ENCODE results near the gene NUP214.
"Not testable (repeated sequence)": the region's sequence is repeated elsewhere in the genome, so short reads cannot be mapped to it uniquely, and the experiment has no call there.

Gene NUP214

GRCh38 chr9:131167936-131168335 lies 42.5 kb downstream of the NUP214 start:
- DNase-seq = no peak

GRCh38 chr9:131169563-131170240 lies 44.3 kb downstream of the NUP214 start:
- DNase-seq = no peak

GRCh38 chr9:131173995-131174394 lies 48.6 kb downstream of the NUP214 start:
- DNase-seq = no peak

- DNase-seq = no peak
Measured at GRCh38 chr9:131174681-131175239, 49.4 kb downstream of the NUP214 start.

GRCh38 chr9:131177898-131178297 lies 52.5 kb downstream of the NUP214 start:
- DNase-seq = no peak

- peak; percentile 80 for DNase-seq
Measured at GRCh38 chr9:131178382-131178781, 53.0 kb downstream of the NUP214 start.

GRCh38 chr9:131178926-131179325 lies 53.5 kb downstream of the NUP214 start:
- DNase-seq = no peak

GRCh38 chr9:131179561-131180219 lies 54.3 kb downstream of the NUP214 start:
- DNase-seq = no peak

GRCh38 chr9:131180454-131180853 lies 55.1 kb downstream of the NUP214 start:
- DNase-seq = no peak

GRCh38 chr9:131181091-131181681 lies 55.8 kb downstream of the NUP214 start:
- DNase-seq = no peak

GRCh38 chr9:131185924-131186323 lies 60.5 kb downstream of the NUP214 start:
- no peak for DNase-seq

GRCh38 chr9:131186622-131187021 lies 61.2 kb downstream of the NUP214 start:
- DNase-seq = no peak

- no peak for DNase-seq
Measured at GRCh38 chr9:131187957-131188356, 62.6 kb downstream of the NUP214 start.

- no peak for DNase-seq
Measured at GRCh38 chr9:131188976-131189375, 63.6 kb downstream of the NUP214 start.

- no peak for DNase-seq
Measured at GRCh38 chr9:131190191-131190590, 64.8 kb downstream of the NUP214 start.

GRCh38 chr9:131191032-131191431 lies 65.6 kb downstream of the NUP214 start:
- DNase-seq = not testable (repeated sequence)

- no peak for DNase-seq
Measured at GRCh38 chr9:131191857-131192256, 66.5 kb downstream of the NUP214 start.

GRCh38 chr9:131193051-131193450 lies 67.7 kb downstream of the NUP214 start:
- no peak for DNase-seq

- DNase-seq = no peak
Measured at GRCh38 chr9:131194762-131195161, 69.4 kb downstream of the NUP214 start.

- no peak for DNase-seq
Measured at GRCh38 chr9:131197160-131197911, 72.0 kb downstream of the NUP214 start.

GRCh38 chr9:131198041-131198715 lies 72.8 kb downstream of the NUP214 start:
- no peak for DNase-seq

GRCh38 chr9:131201856-131202255 lies 76.5 kb downstream of the NUP214 start:
- no peak for DNase-seq

Measured in CD4-positive, alpha-beta T cell treated with Interleukin-6 for 4 hours (primary cell).